H1 (cell line): ENCODE measurements around the gene ATG5. TPM values are rescaled to one million over a fixed set of nuclear protein-coding genes. Genes with fewer than 3 reads are reported as not detected.

ENCODE experiments used
- CTCF ChIA-PET: fragments of 300-600 bp; sonication (Branson Sonifier 250); formaldehyde crosslinking; loops from one replicate; lab custom pipeline; 2021; ENCODE audit not compliant: partially characterized antibody; lab: Charles Lee
- POLR2A ChIA-PET: fragments of 300-600 bp; sonication (Branson Sonifier 250); formaldehyde crosslinking; loops from one replicate; lab custom pipeline; 2021; ENCODE audit warnings: inconsistent platforms; ENCODE audit not compliant: partially characterized antibody; lab: Charles Lee
- DNase-seq, 2 experiments: peaks; one replicate each; pipeline versions ENCODE4 v3.0.0 to v3.0.0-alpha.2; 2010 to 2022; ENCODE audit warnings: low spot score in 2 of 2, low read depth in 1 of 2, mixed read lengths in 1 of 2
- FAIRE-seq: peaks from 2 replicates; lab custom pipeline; 2011; peaks lifted over from hg19 to GRCh38; lab: Jason Lieb, UNC
- H2AFZ ChIP-seq: 2 replicates; pipeline ENCODE4 v1.8.1; 2012; ENCODE audit warnings: low read length, inconsistent platforms
- H2AK5ac ChIP-seq: 2 replicates; pipeline ENCODE4 v1.6.1; 2013; ENCODE audit warnings: low read depth, low read length
- H2BK120ac ChIP-seq: replicated peaks from 2 replicates; pipeline ENCODE3; 2013; ENCODE audit warnings: low read depth, low read length, inconsistent platforms
- H2BK12ac ChIP-seq: 2 replicates; pipeline ENCODE4 v1.6.1; 2013; ENCODE audit warnings: low read depth, low read length
- H2BK15ac ChIP-seq: 2 replicates; pipeline ENCODE4 v1.6.1; 2013; ENCODE audit warnings: low read length
- H2BK20ac ChIP-seq: 2 replicates; pipeline ENCODE4 v1.6.1; 2013; ENCODE audit warnings: low read length
- H2BK5ac ChIP-seq: 2 replicates; pipeline ENCODE4 v1.6.1; 2013; ENCODE audit warnings: low read depth, low read length
- H3K14ac ChIP-seq: 2 replicates; pipeline ENCODE4 v1.6.1; 2013; ENCODE audit warnings: inconsistent platforms; ENCODE audit not compliant: insufficient read length
- H3K18ac ChIP-seq: 2 replicates; pipeline ENCODE4 v1.6.1; 2013; ENCODE audit warnings: low read length; ENCODE audit errors: extremely low read depth
- H3K23ac ChIP-seq: 2 replicates; pipeline ENCODE4 v1.6.1; 2013; ENCODE audit warnings: inconsistent platforms; ENCODE audit not compliant: insufficient read length
- H3K23me2 ChIP-seq: 2 replicates; pipeline ENCODE4 v1.6.1; 2013; ENCODE audit warnings: low read depth, low read length
- H3K27ac ChIP-seq: 2 replicates; pipeline ENCODE4 v1.6.1; 2011; ENCODE audit warnings: low read depth, low read length, inconsistent platforms
- H3K27me3 ChIP-seq, 4 experiments: replicated peaks in 1 of 4; 1 replicate in 1 of 4; 2 replicates in 3 of 4; pipeline versions ENCODE4 v1.6.1 to v1.8.1; 2011 to 2013; ENCODE audit warnings: low read length in 3 of 4, mild to moderate bottlenecking in 3 of 4, inconsistent platforms in 2 of 4, mixed read lengths in 2 of 4, moderate library complexity in 1 of 4; ENCODE audit not compliant: control insufficient read depth in 3 of 4, insufficient read depth in 3 of 4; ENCODE audit errors: extremely low read depth in 1 of 4
- H3K36me3 ChIP-seq, 4 experiments: 2 replicates each; pipeline versions ENCODE4 v1.6.1 to v1.8.1; 2011 to 2013; ENCODE audit warnings: mild to moderate bottlenecking in 4 of 4, low read length in 3 of 4, moderate library complexity in 2 of 4, control low read depth in 1 of 4, inconsistent platforms in 1 of 4; ENCODE audit not compliant: insufficient read depth in 4 of 4, control insufficient read depth in 2 of 4
- H3K4ac ChIP-seq: replicated peaks from 2 replicates; pipeline ENCODE3; 2013; ENCODE audit warnings: low read length, low read depth, mixed read lengths, inconsistent platforms; ENCODE audit not compliant: insufficient read length
- H3K4me1 ChIP-seq, 4 experiments: replicated peaks in 1 of 4; 1 replicate in 1 of 4; 2 replicates in 3 of 4; pipeline versions ENCODE4 v1.6.1 to v1.8.1; 2011 to 2013; ENCODE audit warnings: low read length in 3 of 4, inconsistent platforms in 2 of 4, mixed read lengths in 1 of 4; ENCODE audit not compliant: insufficient read depth in 4 of 4, control insufficient read depth in 3 of 4
- H3K4me2 ChIP-seq, 2 experiments: 2 replicates each; pipeline versions ENCODE4 v1.6.1 to v1.8.1; 2011 to 2013; ENCODE audit warnings: low read depth in 2 of 2, low read length in 2 of 2, control low read depth in 1 of 2, inconsistent platforms in 1 of 2, mild to moderate bottlenecking in 1 of 2; ENCODE audit not compliant: insufficient read depth in 1 of 2
- H3K4me3 ChIP-seq, 4 experiments: fragments of 200-600, 300-600 bp in 1 of 4; sonication (generic), shearing (Covaris generic), sonication (Bioruptor Twin) in 1 of 4; 2 replicates each; pipeline versions ENCODE4 v1.5.1 to v1.8.1; 2011 to 2016; ENCODE audit warnings: low read length in 4 of 4, low read depth in 3 of 4, control low read depth in 2 of 4, inconsistent platforms in 2 of 4, mild to moderate bottlenecking in 2 of 4, mixed read lengths in 1 of 4, moderate library complexity in 1 of 4; ENCODE audit not compliant: insufficient read depth in 2 of 4; ENCODE audit errors: extremely low read depth in 1 of 4
- H3K56ac ChIP-seq: replicated peaks from 2 replicates; pipeline ENCODE3; 2013; ENCODE audit warnings: low read depth, mild to moderate bottlenecking, mixed read lengths, low read length, inconsistent platforms; ENCODE audit not compliant: insufficient read length
- H3K79me1 ChIP-seq: 2 replicates; pipeline ENCODE4 v1.6.1; 2013; ENCODE audit warnings: low read depth, low read length, control low read depth
- H3K79me2 ChIP-seq, 2 experiments: 2 replicates each; pipeline versions ENCODE4 v1.6.1 to v1.8.1; 2012 to 2013; ENCODE audit warnings: low read length in 2 of 2, mild to moderate bottlenecking in 2 of 2, inconsistent platforms in 1 of 2; ENCODE audit not compliant: insufficient read depth in 2 of 2, control insufficient read depth in 1 of 2
- H3K9ac ChIP-seq, 4 experiments: replicated peaks in 1 of 4; 1 replicate in 1 of 4; 2 replicates in 3 of 4; pipeline versions ENCODE4 v1.6.1 to v1.8.1; 2011 to 2013; ENCODE audit warnings: low read depth in 3 of 4, low read length in 3 of 4, control low read depth in 2 of 4, mild to moderate bottlenecking in 2 of 4, moderate library complexity in 2 of 4, inconsistent platforms in 1 of 4; ENCODE audit errors: extremely low read depth in 1 of 4
- H3K9me3 ChIP-seq, 2 experiments: 2 replicates each; pipeline versions ENCODE4 v1.6.1 to v1.8.1; 2012 to 2013; ENCODE audit warnings: mild to moderate bottlenecking in 2 of 2, moderate library complexity in 2 of 2, control low read depth in 1 of 2, inconsistent platforms in 1 of 2, low read depth in 1 of 2, low read length in 1 of 2, mixed read lengths in 1 of 2; ENCODE audit not compliant: insufficient read depth in 2 of 2
- H4K20me1 ChIP-seq, 2 experiments: replicated peaks in 1 of 2; 2 replicates each; pipeline versions ENCODE3 to v1.8.1; 2011 to 2013; ENCODE audit warnings: inconsistent platforms in 2 of 2, low read length in 2 of 2, mild to moderate bottlenecking in 1 of 2; ENCODE audit not compliant: insufficient read depth in 2 of 2, control insufficient read depth in 1 of 2
- H4K5ac ChIP-seq: 2 replicates; pipeline ENCODE4 v1.6.1; 2013; ENCODE audit warnings: low read length, low read depth, mixed read lengths, inconsistent platforms; ENCODE audit not compliant: insufficient read length
- H4K8ac ChIP-seq: 2 replicates; pipeline ENCODE4 v1.8.0; 2013; ENCODE audit warnings: mild to moderate bottlenecking, moderate library complexity, low read length, inconsistent platforms; ENCODE audit not compliant: insufficient read depth; ENCODE audit errors: extremely low read depth
- H4K91ac ChIP-seq: replicated peaks from 2 replicates; pipeline ENCODE3; 2013; ENCODE audit warnings: low read length, mixed read lengths, inconsistent platforms; ENCODE audit not compliant: insufficient read length
- BCL11A ChIP-seq, 2 experiments: IDR thresholded peaks; one replicate each; pipeline ENCODE4 v1.6.1; 2011; ENCODE audit warnings: low read depth in 2 of 2, low read length in 2 of 2, mild to moderate bottlenecking in 2 of 2
- CTBP2 ChIP-seq: IDR thresholded peaks from 2 replicates; pipeline ENCODE4 v1.7.0; 2011; ENCODE audit warnings: borderline replicate concordance, mild to moderate bottlenecking, moderate library complexity, mixed read lengths, low read length; ENCODE audit not compliant: insufficient read depth, insufficient read length
- EGR1 ChIP-seq: IDR thresholded peaks from 2 replicates; pipeline ENCODE4 v1.6.1; 2011; ENCODE audit warnings: low read depth, low read length, borderline replicate concordance
- KDM4A ChIP-seq: IDR thresholded peaks from one replicate; pipeline ENCODE4 v1.7.1; 2012; ENCODE audit warnings: low read depth, mild to moderate bottlenecking, moderate library complexity, low read length, inconsistent platforms; ENCODE audit not compliant: severe bottlenecking
- POU5F1 ChIP-seq: IDR thresholded peaks from 2 replicates; pipeline ENCODE4 v1.6.1; 2011; ENCODE audit warnings: low read depth, mild to moderate bottlenecking, low read length, moderate library complexity
- SIX5 ChIP-seq: IDR thresholded peaks from 2 replicates; pipeline ENCODE4 v1.6.1; 2011; ENCODE audit warnings: mild to moderate bottlenecking, low read depth, low read length
- SRF ChIP-seq: IDR thresholded peaks from 2 replicates; pipeline ENCODE4 v1.6.1; 2011; ENCODE audit warnings: mild to moderate bottlenecking, low read depth, low read length, moderate library complexity
- TCF12 ChIP-seq: IDR thresholded peaks from 2 replicates; pipeline ENCODE4 v1.6.1; 2011; ENCODE audit warnings: low read depth, mild to moderate bottlenecking, low read length
- WGBS, 2 experiments: shearing (Covaris generic) in 1 of 2; methylation state at CpG; one replicate each; pipeline versions ENCODE4 v1.1.6 to v1.1.7; 2013 to 2015; ENCODE audit warnings: low lambda C conversion rate in 2 of 2, mixed read lengths in 2 of 2, inconsistent platforms in 1 of 2, low coverage in 1 of 2, missing lambda C conversion rate in 1 of 2; ENCODE audit not compliant: insufficient replicate concordance in 2 of 2, insufficient coverage in 1 of 2, insufficient read length in 1 of 2; ENCODE audit errors: extremely low coverage in 1 of 2, missing lambda C conversion rate in 1 of 2; 5-methylcytosine and 5-hydroxymethylcytosine counted together
- polyA plus RNA-seq, 7 experiments: library from polyadenylated mRNA; depleted of rRNA in 3 of 7; stranded (reverse) in 5 of 7; unstranded in 2 of 7; fragments of >200 nt in 5 of 7; fragments of 200-250 nt in 2 of 7; gene quantifications; 1 replicate in 5 of 7; 2 replicates in 1 of 7; 4 replicates in 1 of 7; pipeline versions ENCODE4 v1.2.1 to v1.2.3, GENCODE V29; 2011 to 2013; ENCODE audit warnings: missing spikeins in 2 of 7, mixed read lengths in 2 of 7
- total RNA-seq: library from RNA; stranded (reverse); fragmentation: NEBNext Ultra II Directional; extraction: Animal tissue kit (Norgen Biotek cat#: 25700); gene quantifications from 2 replicates; pipeline ENCODE4 v1.2.1, GENCODE V29; 2021

The ATG5 gene
- total and polyA plus RNA-seq, 2 of the 8 experiments (the other 6 are each of a cell fraction or from before 2014, with no cell fraction given) = 18.2 to 39.0 TPM

GRCh38 chr6:106309766-106310373, 15.7 kb downstream of the ATG5 start:
- no peak overlapping the region for H3K4me3 ChIP-seq
- H3K23ac ChIP-seq = no peak overlapping the region
- H3K79me1 ChIP-seq = no peaks in the 10 kb centered on the region; the same call in 1 of the 2 replicates
- ChIA-PET CTCF (interaction anchor here (1.9 kb wide), 1 partner anchor 9 kb away, joined by 4 read pairs; no protein-coding TSS in a partner anchor), POLR2A (no interaction called here)
- FAIRE-seq (no peak), DNase-seq (no peak)
- H3K27me3 ChIP-seq = no peaks in the 10 kb centered on the region
- no peak overlapping the region for H4K5ac ChIP-seq
- no peak for TF ChIP-seq POU5F1
- no peak for TF ChIP-seq TCF12
- no peak for TF ChIP-seq KDM4A
- TF ChIP-seq BCL11A (IDR thresholded peaks at IDR 0.05; ENCODE audit: low read depth in 2 of 2, low read length in 2 of 2) = no peak
- TF ChIP-seq CTBP2 = no peak
- TF ChIP-seq SIX5 = no peak
- no peak for TF ChIP-seq EGR1
- no peak for TF ChIP-seq SRF
- H4K91ac ChIP-seq = no peak overlapping the region
- no peak overlapping the region for H3K9ac ChIP-seq
- H3K14ac ChIP-seq = no peak overlapping the region
- no peak overlapping the region for H3K4ac ChIP-seq
- peaks cover 0 to 20% (median 6%) of the 10 kb centered on the region in 4 experiments; a peak in 3 of 8 replicates for H3K36me3 ChIP-seq
- peaks cover 0 to 2% of the 10 kb centered on the region in 2 experiments for H4K20me1 ChIP-seq
- H3K18ac ChIP-seq = no peak overlapping the region
- WGBS, 2 experiments = 82% methylated on average over 3 of the region's 3 CpGs; no CpG with 5 or more reads in 1 of the 2 experiments
- H3K23me2 ChIP-seq = no peaks in the 10 kb centered on the region
- peaks cover 0 to 65% of the 10 kb centered on the region in 2 experiments; a peak in 2 of 4 replicates for H3K79me2 ChIP-seq
- H2BK5ac ChIP-seq = no peak overlapping the region
- no peaks in the 10 kb centered on the region for H3K4me1 ChIP-seq
- H3K56ac ChIP-seq = no peak overlapping the region
- no peaks in the 10 kb centered on the region for H3K9me3 ChIP-seq
- H3K27ac ChIP-seq = no peak overlapping the region
- no peak overlapping the region for H2AK5ac ChIP-seq
- H2BK120ac ChIP-seq = no peak overlapping the region
- H2BK12ac ChIP-seq = no peak overlapping the region
- no peak overlapping the region for H2AFZ ChIP-seq
- H3K4me2 ChIP-seq = no peak overlapping the region
- no peak overlapping the region for H2BK15ac ChIP-seq
- H4K8ac ChIP-seq = no peak overlapping the region
- no peak overlapping the region for H2BK20ac ChIP-seq
